CD4-positive, CD25-positive, alpha-beta regulatory T cell (primary cell): ENCODE results near the gene BCL6. TPM values are rescaled to one million over a fixed set of nuclear protein-coding genes. Genes with fewer than 3 reads are reported as not detected.

Experiments
- ATAC-seq, 2 donors: fragments of 150-1000 bp; cut with Tn5 transposase; one replicate each; pipeline ENCODE4 v1.10.0; 2021; ENCODE audit warnings: low read depth in 2 of 2, moderate number of reproducible peaks in 2 of 2, moderate library complexity in 1 of 2
- DNase-seq, 3 donors: peaks; one replicate each; pipeline versions ENCODE4 v3.0.0 to v3.0.0-alpha.2; 2012 to 2022; ENCODE audit warnings: mixed read lengths in 1 of 3
- H3K27ac ChIP-seq: one replicate; pipeline ENCODE4 v1.7.0; 2013; ENCODE audit warnings: mild to moderate bottlenecking, low read length; ENCODE audit not compliant: insufficient read depth, poor library complexity, severe bottlenecking
- H3K27me3 ChIP-seq: one replicate; pipeline ENCODE4 v1.7.0; 2013; ENCODE audit warnings: low read length; ENCODE audit not compliant: control insufficient read depth, insufficient read depth
- H3K36me3 ChIP-seq: one replicate; pipeline ENCODE4 v1.7.0; 2013; ENCODE audit warnings: mild to moderate bottlenecking, low read length, moderate library complexity; ENCODE audit not compliant: control insufficient read depth, insufficient read depth
- H3K4me1 ChIP-seq: 2 replicates; pipeline ENCODE4 v1.7.0; 2013; ENCODE audit warnings: mild to moderate bottlenecking, low read length; ENCODE audit not compliant: insufficient read depth, control insufficient read depth, poor library complexity, severe bottlenecking
- H3K4me3 ChIP-seq: one replicate; pipeline ENCODE4 v1.7.0; 2013; ENCODE audit warnings: low read depth, mild to moderate bottlenecking, low read length, moderate library complexity
- H3K9me3 ChIP-seq, 2 experiments: 1 replicate in 1 of 2; 2 replicates in 1 of 2; pipeline ENCODE4 v1.7.0; 2013; ENCODE audit warnings: low read length in 2 of 2, mild to moderate bottlenecking in 1 of 2, moderate library complexity in 1 of 2; ENCODE audit not compliant: control insufficient read depth in 2 of 2
- H3K27ac Mint-ChIP-seq, 3 donors: one replicate each; pipeline ENCODE4 v1.8.0; 2020 to 2022; ENCODE audit warnings: mild to moderate bottlenecking in 3 of 3, mixed read lengths in 3 of 3, moderate library complexity in 2 of 3
- H3K27me3 Mint-ChIP-seq: one replicate; pipeline ENCODE4 v1.8.0; 2022; ENCODE audit warnings: mild to moderate bottlenecking, mixed read lengths
- H3K36me3 Mint-ChIP-seq: one replicate; pipeline ENCODE4 v1.8.0; 2020; ENCODE audit warnings: mixed read lengths
- H3K4me1 Mint-ChIP-seq, 4 donors: one replicate each; pipeline ENCODE4 v1.8.0; 2020 to 2022; ENCODE audit warnings: mixed read lengths in 4 of 4, mild to moderate bottlenecking in 1 of 4
- H3K4me3 Mint-ChIP-seq, 4 donors: one replicate each; pipeline ENCODE4 v1.8.0; 2020 to 2022; ENCODE audit warnings: mild to moderate bottlenecking in 4 of 4, mixed read lengths in 4 of 4, moderate library complexity in 3 of 4
- H3K9me3 Mint-ChIP-seq, 7 donors: one replicate each; pipeline ENCODE4 v1.8.0; 2020 to 2022; ENCODE audit warnings: mixed read lengths in 7 of 7, mild to moderate bottlenecking in 3 of 7, moderate library complexity in 2 of 7
- polyA plus RNA-seq, 4 donors: library from polyadenylated mRNA; unstranded; fragments of 300-500 nt; fragmentation: Illumina TruSeq; gene quantifications; one replicate each; pipeline ENCODE4 v1.2.3, GENCODE V29; 2021
- total RNA-seq: library from RNA; stranded (reverse); gene quantifications from one replicate; pipeline ENCODE4 v1.2.3, GENCODE V29; 2022

The BCL6 gene
- total and polyA plus RNA-seq, 5 donors from 2014 or later = 1.8 to 39.6 (median 2.6) TPM

GRCh38 chr3:187728248-187728647, 17.0 kb downstream of the BCL6 start:
- no peak overlapping the region for H3K4me3 Mint-ChIP-seq
- no peak for DNase-seq
- H3K27ac Mint-ChIP-seq = no peak overlapping the region
- Histone ChIP-seq H3K36me3 (peaks cover 74% of the 10 kb centered on the region), H3K27me3 (no peaks in the 10 kb centered on the region), H3K4me3 (no peak overlapping the region), H3K9me3 (no peaks in the 10 kb centered on the region), H3K27ac (no peak overlapping the region), H3K4me1 (no peaks in the 10 kb centered on the region)
- H3K27me3 Mint-ChIP-seq = no peaks in the 10 kb centered on the region
- H3K4me1 Mint-ChIP-seq = peaks cover 0 to 1% (median 0%) of the 10 kb centered on the region in 4 donors
- H3K36me3 Mint-ChIP-seq = peaks cover 72% of the 10 kb centered on the region
- no peaks in the 10 kb centered on the region for H3K9me3 Mint-ChIP-seq
- ATAC-seq = no peak

- Mint-ChIP-seq H3K36me3 (peaks cover 83% of the 10 kb centered on the region), H3K27ac (no peak overlapping the region), H3K4me3 (no peak overlapping the region), H3K27me3 (no peaks in the 10 kb centered on the region), H3K9me3 (no peaks in the 10 kb centered on the region), H3K4me1 (no peaks in the 10 kb centered on the region)
- ATAC-seq = no peak
- DNase-seq = no peak
- H3K9me3 ChIP-seq = no peaks in the 10 kb centered on the region
- no peaks in the 10 kb centered on the region for H3K4me1 ChIP-seq
- no peak overlapping the region for H3K27ac ChIP-seq
- peaks cover 84% of the 10 kb centered on the region for H3K36me3 ChIP-seq
- no peak overlapping the region for H3K4me3 ChIP-seq
- no peaks in the 10 kb centered on the region for H3K27me3 ChIP-seq
These were observed 18.7 kb downstream of the BCL6 start for GRCh38 chr3:187726564-187726963.

- no peak for ATAC-seq
- H3K36me3 ChIP-seq = peaks cover 82% of the 10 kb centered on the region
- H3K4me3 Mint-ChIP-seq = no peak overlapping the region
These were observed 19.5 kb downstream of the BCL6 start for GRCh38 chr3:187725653-187726370.

GRCh38 chr3:187725224-187725623, 20.0 kb downstream of the BCL6 start:
- Mint-ChIP-seq H3K9me3 (no peaks in the 10 kb centered on the region), H3K4me3 (no peak overlapping the region), H3K27me3 (no peaks in the 10 kb centered on the region), H3K36me3 (peaks cover 82% of the 10 kb centered on the region), H3K27ac (no peak overlapping the region), H3K4me1 (no peaks in the 10 kb centered on the region)
- DNase-seq (no peak), ATAC-seq (no peak)
- Histone ChIP-seq H3K9me3 (no peaks in the 10 kb centered on the region), H3K36me3 (peaks cover 77% of the 10 kb centered on the region), H3K4me1 (no peaks in the 10 kb centered on the region), H3K4me3 (no peak overlapping the region), H3K27ac (no peak overlapping the region), H3K27me3 (no peaks in the 10 kb centered on the region)

More at GRCh38 chr3:187725653-187726370, 19.5 kb downstream of the BCL6 start:
- no peak overlapping the region for H3K27ac Mint-ChIP-seq
- DNase-seq = no peak
- no peaks in the 10 kb centered on the region for H3K27me3 Mint-ChIP-seq
- H3K9me3 ChIP-seq = no peaks in the 10 kb centered on the region
- no peak overlapping the region for H3K27ac ChIP-seq
- H3K4me1 Mint-ChIP-seq = no peaks in the 10 kb centered on the region
- peaks cover 82% of the 10 kb centered on the region for H3K36me3 Mint-ChIP-seq
- no peak overlapping the region for H3K4me3 ChIP-seq
- H3K27me3 ChIP-seq = no peaks in the 10 kb centered on the region
- no peaks in the 10 kb centered on the region for H3K9me3 Mint-ChIP-seq
- no peaks in the 10 kb centered on the region for H3K4me1 ChIP-seq

GRCh38 chr3:187722206-187722612, 23.1 kb downstream of the BCL6 start:
- Mint-ChIP-seq H3K27me3 (no peaks in the 10 kb centered on the region), H3K36me3 (peaks cover 59% of the 10 kb centered on the region), H3K4me3 (no peak overlapping the region), H3K9me3 (no peaks in the 10 kb centered on the region), H3K27ac (no peak overlapping the region), H3K4me1 (no peaks in the 10 kb centered on the region)
- H3K27me3 ChIP-seq = no peaks in the 10 kb centered on the region
- ATAC-seq (no peak), DNase-seq (no peak)
- peaks cover 48% of the 10 kb centered on the region for H3K36me3 ChIP-seq
- no peaks in the 10 kb centered on the region for H3K4me1 ChIP-seq
- no peaks in the 10 kb centered on the region for H3K9me3 ChIP-seq
- H3K4me3 ChIP-seq = no peak overlapping the region
- no peak overlapping the region for H3K27ac ChIP-seq

- Mint-ChIP-seq H3K36me3 (peaks cover 49% of the 10 kb centered on the region), H3K4me3 (no peak overlapping the region), H3K27ac (no peak overlapping the region), H3K9me3 (no peaks in the 10 kb centered on the region), H3K27me3 (no peaks in the 10 kb centered on the region), H3K4me1 (no peaks in the 10 kb centered on the region)
- H3K4me1 ChIP-seq = no peaks in the 10 kb centered on the region
- no peaks in the 10 kb centered on the region for H3K9me3 ChIP-seq
- peaks cover 37% of the 10 kb centered on the region for H3K36me3 ChIP-seq
- no peak overlapping the region for H3K4me3 ChIP-seq
- ATAC-seq = no peak
- no peaks in the 10 kb centered on the region for H3K27me3 ChIP-seq
- no peak overlapping the region for H3K27ac ChIP-seq
- no peak for DNase-seq
These were observed 24.2 kb downstream of the BCL6 start for GRCh38 chr3:187721055-187721454.

GRCh38 chr3:187720337-187720670, 25.0 kb downstream of the BCL6 start:
- peaks cover 32% of the 10 kb centered on the region for H3K36me3 ChIP-seq
- H3K4me3 ChIP-seq = no peak overlapping the region
- Mint-ChIP-seq H3K4me1 (no peaks in the 10 kb centered on the region), H3K27ac (no peak overlapping the region), H3K9me3 (no peaks in the 10 kb centered on the region), H3K36me3 (peaks cover 41% of the 10 kb centered on the region), H3K27me3 (no peaks in the 10 kb centered on the region), H3K4me3 (no peak overlapping the region)
- DNase-seq = no peak
- no peaks in the 10 kb centered on the region for H3K9me3 ChIP-seq
- no peaks in the 10 kb centered on the region for H3K4me1 ChIP-seq
- H3K27ac ChIP-seq = no peak overlapping the region
- H3K27me3 ChIP-seq = no peaks in the 10 kb centered on the region
- ATAC-seq = no peak

GRCh38 chr3:187719628-187720336, 25.5 kb downstream of the BCL6 start:
- ATAC-seq = no peak
- Histone ChIP-seq H3K9me3 (no peaks in the 10 kb centered on the region), H3K4me1 (no peaks in the 10 kb centered on the region), H3K4me3 (no peak overlapping the region), H3K27me3 (no peaks in the 10 kb centered on the region), H3K36me3 (peaks cover 30% of the 10 kb centered on the region), H3K27ac (no peak overlapping the region)
- Mint-ChIP-seq H3K4me3 (no peak overlapping the region), H3K36me3 (peaks cover 36% of the 10 kb centered on the region), H3K27me3 (no peaks in the 10 kb centered on the region), H3K4me1 (no peaks in the 10 kb centered on the region), H3K9me3 (no peaks in the 10 kb centered on the region), H3K27ac (no peak overlapping the region)
- no peak for DNase-seq
